Osteoblast (primary cell): ENCODE measurements around the gene CYP26C1. TPM values are rescaled to one million over a fixed set of nuclear protein-coding genes. Genes with fewer than 3 reads are reported as not detected.
A peak's percentile ranks its signal among the peaks of the same experiment; 100 is the strongest.

Source experiments
- DNase-seq: peaks from one replicate; pipeline ENCODE4 v3.0.0; 2011; ENCODE audit warnings: low spot score, mixed read lengths; ENCODE audit not compliant: insufficient read length; ENCODE audit errors: missing footprints
- H2AFZ ChIP-seq: 2 replicates; pipeline ENCODE4 v1.6.0; 2011; ENCODE audit warnings: mild to moderate bottlenecking, low read length
- H3K27ac ChIP-seq: 2 replicates; pipeline ENCODE4 v1.5.1; 2011; ENCODE audit warnings: mild to moderate bottlenecking, low read depth, low read length, moderate library complexity
- H3K27me3 ChIP-seq: 2 replicates; pipeline ENCODE4 v1.6.0; 2012; ENCODE audit warnings: mild to moderate bottlenecking, control low read depth, inconsistent platforms, low read length, moderate library complexity; ENCODE audit not compliant: insufficient read depth
- H3K36me3 ChIP-seq: 2 replicates; pipeline ENCODE4 v1.5.1; 2011; ENCODE audit warnings: mild to moderate bottlenecking, low read length, control low read depth, moderate library complexity; ENCODE audit not compliant: insufficient read depth
- H3K4me1 ChIP-seq: 2 replicates; pipeline ENCODE4 v1.5.1; 2011; ENCODE audit warnings: mild to moderate bottlenecking, low read length, control low read depth, moderate library complexity; ENCODE audit not compliant: insufficient read depth
- H3K4me2 ChIP-seq: 2 replicates; pipeline ENCODE4 v1.6.0; 2011; ENCODE audit warnings: mild to moderate bottlenecking, low read length; ENCODE audit not compliant: insufficient read depth
- H3K4me3 ChIP-seq: fragments of 200-600 bp; sonication (generic); 3 replicates; pipeline ENCODE4 v1.5.1; 2012; ENCODE audit warnings: mild to moderate bottlenecking, low read length, inconsistent platforms; ENCODE audit not compliant: insufficient read depth
- H3K79me2 ChIP-seq: 2 replicates; pipeline ENCODE4 v1.6.0; 2012; ENCODE audit warnings: mild to moderate bottlenecking, low read length, control low read depth, inconsistent platforms; ENCODE audit not compliant: insufficient read depth
- H3K9me3 ChIP-seq: 2 replicates; pipeline ENCODE4 v1.5.1; 2011; ENCODE audit warnings: low read depth, low read length, control low read depth
- H4K20me1 ChIP-seq: 2 replicates; pipeline ENCODE4 v1.6.0; 2012; ENCODE audit warnings: mild to moderate bottlenecking, low read length, control low read depth; ENCODE audit not compliant: insufficient read depth
- CTCF ChIP-seq: IDR thresholded peaks from 2 replicates; pipeline ENCODE4 v1.5.1; 2011; ENCODE audit warnings: mild to moderate bottlenecking, low read depth, low read length, moderate library complexity; ENCODE audit errors: extremely low read depth
- total RNA-seq: library from RNA; depleted of rRNA; stranded (reverse); fragments of >200 nt; gene quantifications from 2 replicates; pipeline ENCODE4 v1.2.3, GENCODE V29; 2012

CYP26C1 gene
- total RNA-seq, 1 donor = under 0.01 TPM

GRCh38 chr10:93115661-93116383, 55.2 kb downstream of the CYP26C1 start:
- Histone ChIP-seq H3K27me3 (peaks cover 15% of the 10 kb centered on the region), H3K4me1 (no peaks in the 10 kb centered on the region), H3K27ac (no peak overlapping the region), H3K4me2 (no peak overlapping the region), H3K4me3 (no peak overlapping the region), H3K36me3 (no peaks in the 10 kb centered on the region), H3K9me3 (no peaks in the 10 kb centered on the region), H2AFZ (no peak overlapping the region), H3K79me2 (no peaks in the 10 kb centered on the region), H4K20me1 (no peaks in the 10 kb centered on the region)
- no peak for DNase-seq
- peak; percentile 40 for TF ChIP-seq CTCF

Other genes with a start within 250 kb of the CYP26C1 start
- gene EXOC6, start 212.3 kb upstream of the CYP26C1 start, total RNA-seq = 5.0 and 8.7 TPM in 2 replicates
- gene CYP26A1, start 13.1 kb downstream of the CYP26C1 start, total RNA-seq = not detected in 2 replicates